Parathyroid adenoma (tissue), 2 donors: ENCODE measurements around the gene STARD8.

ENCODE experiments used
- H2AFZ ChIP-seq: fragments of 300-600 bp; sonication (generic); one replicate; pipeline ENCODE4 v1.7.0; 2017; ENCODE audit warnings: antibody characterized with exemption, mild to moderate bottlenecking
- H3K27ac ChIP-seq: fragments of 300-600 bp; sonication (generic); one replicate; pipeline ENCODE4 v1.7.0; 2017
- H3K27me3 ChIP-seq: fragments of 300-600 bp; sonication (generic); one replicate; pipeline ENCODE4 v1.7.0; 2017; ENCODE audit warnings: low read length; ENCODE audit not compliant: control insufficient read depth, insufficient read depth
- H3K36me3 ChIP-seq: fragments of 300-600 bp; sonication (generic); one replicate; pipeline ENCODE4 v1.7.0; 2017; ENCODE audit warnings: low read length; ENCODE audit not compliant: control insufficient read depth, insufficient read depth
- H3K4me1 ChIP-seq: fragments of 300-600 bp; sonication (generic); one replicate; pipeline ENCODE4 v1.7.0; 2017; ENCODE audit warnings: control low read depth
- H3K4me2 ChIP-seq: fragments of 300-600 bp; sonication (generic); one replicate; pipeline ENCODE4 v1.7.0; 2017; ENCODE audit warnings: low read length
- H3K4me3 ChIP-seq: fragments of 300-600 bp; sonication (generic); one replicate; pipeline ENCODE4 v1.7.0; 2017; ENCODE audit warnings: low read depth, low read length
- H3K79me2 ChIP-seq: fragments of 300-600 bp; sonication (generic); one replicate; pipeline ENCODE4 v1.7.0; 2017; ENCODE audit warnings: control low read depth
- H3K9ac ChIP-seq: fragments of 300-600 bp; sonication (generic); one replicate; pipeline ENCODE4 v1.7.0; 2017; ENCODE audit warnings: mild to moderate bottlenecking
- H3K9me3 ChIP-seq: fragments of 300-600 bp; sonication (generic); one replicate; pipeline ENCODE4 v1.7.0; 2017; ENCODE audit warnings: low read length; ENCODE audit not compliant: control insufficient read depth
- TF ChIP-seq, protein P1 (sequence below): fragments of 300-600 bp; sonication (generic); IDR thresholded peaks from one replicate; pipeline ENCODE4 v1.7.0; 2017; ENCODE audit warnings: antibody characterized with exemption, mild to moderate bottlenecking
- donor health status: primary hyperparathyroidism.

Gene STARD8

DNA sequence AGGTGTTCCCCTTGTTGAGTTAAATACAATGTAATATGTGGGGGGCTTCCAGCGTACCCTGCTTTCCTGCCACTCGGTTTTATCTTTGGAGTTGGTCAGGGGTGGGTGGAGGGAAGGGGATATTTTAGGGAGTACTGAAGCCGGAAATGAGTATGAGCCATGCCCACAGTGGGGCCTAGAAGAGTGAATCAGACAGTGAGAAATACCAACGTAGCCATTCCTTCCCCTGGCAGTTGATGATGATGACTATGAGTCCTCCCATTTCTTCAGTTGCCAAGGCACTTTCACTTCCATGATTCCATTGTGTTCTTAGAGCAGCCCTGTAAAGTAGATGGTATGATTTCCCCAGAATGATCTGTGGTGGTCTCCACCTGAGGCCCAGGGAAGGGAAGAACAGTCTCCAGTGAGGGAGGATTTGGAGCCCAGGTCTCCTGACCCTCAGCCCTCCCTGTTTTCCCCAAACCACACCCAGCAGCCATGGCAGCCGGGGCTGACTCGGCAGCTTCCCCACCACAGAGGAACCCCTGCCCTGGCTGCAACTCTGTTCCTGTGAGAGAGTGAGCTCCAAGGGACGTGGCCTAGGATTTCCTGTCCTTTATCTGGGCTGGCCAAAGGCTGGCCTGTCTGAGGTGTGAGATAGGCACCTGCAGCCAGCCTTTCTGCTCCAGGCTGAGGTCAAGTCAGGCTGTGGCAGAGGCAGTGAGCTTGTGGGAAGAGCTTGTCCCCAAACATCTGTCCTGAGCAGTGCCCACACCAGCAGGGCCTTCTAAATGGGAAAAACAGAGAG is 52.7 kb downstream of the STARD8 start:
- Histone ChIP-seq H3K36me3 (no peaks in the 10 kb centered on the region), H3K27ac (no peak overlapping the region), H3K4me2 (no peak overlapping the region), H3K4me3 (no peak overlapping the region), H3K4me1 (peaks cover 6% of the 10 kb centered on the region), H3K9ac (no peak overlapping the region), H2AFZ (no peak overlapping the region), H3K79me2 (no peaks in the 10 kb centered on the region), H3K9me3 (no peaks in the 10 kb centered on the region), H3K27me3 (no peaks in the 10 kb centered on the region)
- TF ChIP-seq, protein P1, sequence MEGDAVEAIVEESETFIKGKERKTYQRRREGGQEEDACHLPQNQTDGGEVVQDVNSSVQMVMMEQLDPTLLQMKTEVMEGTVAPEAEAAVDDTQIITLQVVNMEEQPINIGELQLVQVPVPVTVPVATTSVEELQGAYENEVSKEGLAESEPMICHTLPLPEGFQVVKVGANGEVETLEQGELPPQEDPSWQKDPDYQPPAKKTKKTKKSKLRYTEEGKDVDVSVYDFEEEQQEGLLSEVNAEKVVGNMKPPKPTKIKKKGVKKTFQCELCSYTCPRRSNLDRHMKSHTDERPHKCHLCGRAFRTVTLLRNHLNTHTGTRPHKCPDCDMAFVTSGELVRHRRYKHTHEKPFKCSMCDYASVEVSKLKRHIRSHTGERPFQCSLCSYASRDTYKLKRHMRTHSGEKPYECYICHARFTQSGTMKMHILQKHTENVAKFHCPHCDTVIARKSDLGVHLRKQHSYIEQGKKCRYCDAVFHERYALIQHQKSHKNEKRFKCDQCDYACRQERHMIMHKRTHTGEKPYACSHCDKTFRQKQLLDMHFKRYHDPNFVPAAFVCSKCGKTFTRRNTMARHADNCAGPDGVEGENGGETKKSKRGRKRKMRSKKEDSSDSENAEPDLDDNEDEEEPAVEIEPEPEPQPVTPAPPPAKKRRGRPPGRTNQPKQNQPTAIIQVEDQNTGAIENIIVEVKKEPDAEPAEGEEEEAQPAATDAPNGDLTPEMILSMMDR, result no peak

DNA sequence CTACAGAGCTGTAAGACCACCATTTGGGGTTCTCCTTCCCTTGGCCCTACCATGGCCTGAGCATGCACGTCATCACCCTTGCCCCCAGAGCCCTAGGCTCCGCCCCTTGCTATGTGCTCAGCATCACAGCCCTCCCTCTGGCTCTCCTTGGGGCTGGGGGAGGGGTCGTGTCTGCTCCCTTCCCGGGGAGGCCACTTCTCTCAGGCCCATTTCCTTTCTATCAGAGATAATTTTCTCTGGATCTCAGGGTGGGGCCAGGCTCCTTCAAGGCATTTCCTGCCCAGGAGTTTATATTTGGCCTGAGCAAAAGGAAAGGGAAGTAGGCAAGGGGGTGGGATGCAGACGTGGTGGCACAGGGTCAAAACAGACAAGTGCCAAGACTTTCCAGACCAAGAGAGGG is 55.9 kb downstream of the STARD8 start:
- no peaks in the 10 kb centered on the region for H3K4me1 ChIP-seq

DNA sequence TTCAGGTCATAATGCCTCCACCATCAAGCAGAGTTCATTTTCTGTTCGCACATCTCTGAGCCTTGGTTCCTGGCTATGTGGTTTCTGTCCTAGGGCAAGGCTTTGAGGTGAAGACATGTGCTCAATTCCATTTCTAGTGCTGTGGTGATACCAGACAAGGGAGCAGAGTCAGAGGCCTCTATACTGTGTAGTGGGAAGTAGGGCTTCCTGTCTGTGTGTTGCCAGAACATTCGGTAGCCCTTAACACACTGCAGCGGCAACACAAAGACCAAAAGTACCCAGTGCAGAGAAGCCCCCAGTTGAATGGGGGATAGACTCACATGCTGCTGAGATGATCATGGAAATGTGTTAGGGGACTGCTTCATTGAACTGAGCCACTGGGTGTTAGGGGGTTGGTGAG is 56.4 kb downstream of the STARD8 start:
- Histone ChIP-seq H3K79me2 (no peaks in the 10 kb centered on the region), H3K9ac (no peak overlapping the region), H3K4me3 (no peak overlapping the region), H3K9me3 (no peaks in the 10 kb centered on the region), H3K4me1 (no peaks in the 10 kb centered on the region), H3K27ac (no peak overlapping the region), H2AFZ (no peak overlapping the region), H3K27me3 (no peaks in the 10 kb centered on the region), H3K4me2 (no peak overlapping the region), H3K36me3 (no peaks in the 10 kb centered on the region)
- TF ChIP-seq, protein P1, result no peak

More for the DNA sequence above, 55.9 kb downstream of the STARD8 start:
- Histone ChIP-seq H3K79me2 (no peaks in the 10 kb centered on the region), H3K9ac (no peak overlapping the region), H3K4me3 (no peak overlapping the region), H3K9me3 (no peaks in the 10 kb centered on the region), H2AFZ (no peak overlapping the region), H3K36me3 (no peaks in the 10 kb centered on the region), H3K4me2 (no peak overlapping the region), H3K27ac (no peak overlapping the region), H3K27me3 (no peaks in the 10 kb centered on the region)
- TF ChIP-seq, protein P1, result no peak

DNA sequence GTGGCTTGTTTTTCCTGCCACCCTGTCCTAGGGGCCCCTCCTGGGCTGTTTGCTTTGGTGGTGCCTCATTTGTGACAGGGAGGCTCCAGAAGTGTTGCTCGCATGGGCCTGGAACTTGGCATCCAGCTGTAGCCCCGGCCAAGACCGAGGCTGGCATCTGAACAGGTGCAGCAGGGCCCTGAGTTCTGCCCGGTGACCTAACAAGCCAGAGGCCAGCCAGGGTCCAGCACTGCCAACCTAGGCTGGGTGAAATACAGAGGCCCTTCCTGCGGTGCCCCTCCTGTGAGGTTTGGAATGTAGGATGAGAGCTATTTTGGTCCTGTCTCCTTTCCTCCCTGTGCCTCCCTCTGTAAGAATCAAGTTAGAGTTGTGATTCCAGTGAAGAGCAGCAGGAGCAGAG is 58.5 kb downstream of the STARD8 start:
- Histone ChIP-seq H3K36me3 (no peaks in the 10 kb centered on the region), H3K4me1 (no peaks in the 10 kb centered on the region), H3K9ac (no peak overlapping the region), H2AFZ (no peak overlapping the region), H3K27ac (no peak overlapping the region), H3K4me2 (no peak overlapping the region), H3K9me3 (no peaks in the 10 kb centered on the region), H3K79me2 (no peaks in the 10 kb centered on the region), H3K27me3 (no peaks in the 10 kb centered on the region), H3K4me3 (no peak overlapping the region)
- TF ChIP-seq, protein P1, result no peak
